Left lung (tissue), 10 donors: Measurements from ENCODE around the gene DOCK4. TPM values are rescaled to one million over a fixed set of nuclear protein-coding genes. Genes with fewer than 3 reads are reported as not detected.

Experiments
- ATAC-seq: fragments of 200-7000 bp; cut with Tn5 transposase; one replicate; pipeline ENCODE4 v1.9.1; 2020; ENCODE audit warnings: moderate library complexity
- DNase-seq, 4 donors: peaks; one replicate each; pipeline ENCODE4 v3.0.0-alpha.2; 2013 to 2020
- H3K27ac ChIP-seq, 2 donors: fragments of 200-600 bp; sonication (generic) in 1 of 2; one replicate each; pipeline versions ENCODE4 v1.5.0 to v1.8.0; 2020 to 2021
- H3K27me3 ChIP-seq, 2 donors: fragments of 200-600 bp; sonication (generic) in 1 of 2; one replicate each; pipeline versions ENCODE4 v1.5.0 to v1.8.0; 2020 to 2021
- H3K36me3 ChIP-seq, 2 donors: fragments of 200-600 bp; sonication (generic) in 1 of 2; one replicate each; pipeline versions ENCODE4 v1.5.0 to v1.8.0; 2020 to 2021
- H3K4me1 ChIP-seq, 2 donors: fragments of 200-600 bp; one replicate each; pipeline ENCODE4 v1.8.0; 2021
- H3K4me3 ChIP-seq, 2 donors: fragments of 200-600 bp; sonication (generic) in 1 of 2; one replicate each; pipeline versions ENCODE4 v1.5.0 to v1.8.0; 2020 to 2021; ENCODE audit warnings: mild to moderate bottlenecking in 1 of 2
- H3K9me3 ChIP-seq, 2 donors: fragments of 200-600 bp; sonication (generic) in 1 of 2; one replicate each; pipeline versions ENCODE4 v1.5.0 to v1.8.0; 2020 to 2021
- intact Hi-C, 2 donors: fragments of 100-400 bp; cut with DNase I; formaldehyde crosslinking; loops; one replicate each; pipeline versions ENCODE4 v1.11.2 to v1.14.2; 2022
- polyA plus RNA-seq, 6 donors: library from polyadenylated mRNA; unstranded; fragments of 120-200 nt; gene quantifications; one replicate each; pipeline ENCODE4 v1.2.1, GENCODE V29; 2013; ENCODE audit not compliant: insufficient read length in 6 of 6
- total RNA-seq, 2 donors: library from RNA; stranded (reverse); fragmentation: NEBNext Ultra II Directional; extraction: Animal tissue kit (Norgen Biotek cat#: 25700); gene quantifications; one replicate each; pipeline ENCODE4 v1.2.1, GENCODE V29; 2021
- TF ChIP-seq, protein P1 (sequence below), 2 donors: fragments of 200-600 bp; sonication (generic) in 1 of 2; IDR thresholded peaks; one replicate each; pipeline versions ENCODE4 v1.5.0 to v1.8.0; 2021; ENCODE audit warnings: antibody characterized with exemption in 2 of 2
- donor health status: DM: no; HTN: yes; CAD: no.
- donor health status: DM: no; HTN: no; CAD: no.

Gene DOCK4
- total and polyA plus RNA-seq, 8 donors, result 38.9 to 64.3 (median 52.5) TPM

DNA sequence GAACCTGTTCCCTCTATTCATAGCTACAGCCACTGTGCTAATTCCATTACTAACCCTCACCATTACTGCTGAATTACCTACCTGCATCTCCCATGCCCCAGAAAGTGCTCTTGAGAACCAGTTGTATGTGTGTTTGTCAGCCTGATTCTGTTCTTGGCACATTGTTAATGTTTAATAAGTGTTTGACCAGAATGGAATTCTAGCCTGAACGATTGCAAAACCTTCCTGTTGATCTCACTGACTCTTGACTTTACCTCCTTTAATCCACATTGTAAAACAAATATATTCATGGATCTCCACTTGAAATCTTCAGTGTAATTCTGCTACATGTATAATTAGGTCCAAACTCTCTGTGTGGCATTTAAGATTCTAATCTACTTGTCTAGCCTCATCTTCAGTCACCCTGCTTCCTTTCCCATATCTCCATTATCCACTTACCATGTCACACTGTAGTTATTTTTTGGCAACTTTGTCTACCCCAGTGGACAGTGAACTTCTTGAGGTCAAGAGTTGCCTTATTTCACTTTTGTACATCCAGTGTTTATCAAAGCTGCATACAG is 5.2 kb upstream of the DOCK4 start:
- intact Hi-C loops, result no loop called here
- no peaks in the 10 kb centered on the region for H3K27me3 ChIP-seq
- peak overlapping the region; percentile 16 to 18 for H3K27ac ChIP-seq
- ATAC-seq (peak; percentile 47), DNase-seq (peak in 1 of 4 donors; percentile 64)
- peaks cover 10 to 38% of the 10 kb centered on the region in 2 donors for H3K4me1 ChIP-seq
- H3K4me3 ChIP-seq, result no peak overlapping the region
- no peaks in the 10 kb centered on the region for H3K9me3 ChIP-seq
- H3K36me3 ChIP-seq, result no peaks in the 10 kb centered on the region
- TF ChIP-seq, protein P1, sequence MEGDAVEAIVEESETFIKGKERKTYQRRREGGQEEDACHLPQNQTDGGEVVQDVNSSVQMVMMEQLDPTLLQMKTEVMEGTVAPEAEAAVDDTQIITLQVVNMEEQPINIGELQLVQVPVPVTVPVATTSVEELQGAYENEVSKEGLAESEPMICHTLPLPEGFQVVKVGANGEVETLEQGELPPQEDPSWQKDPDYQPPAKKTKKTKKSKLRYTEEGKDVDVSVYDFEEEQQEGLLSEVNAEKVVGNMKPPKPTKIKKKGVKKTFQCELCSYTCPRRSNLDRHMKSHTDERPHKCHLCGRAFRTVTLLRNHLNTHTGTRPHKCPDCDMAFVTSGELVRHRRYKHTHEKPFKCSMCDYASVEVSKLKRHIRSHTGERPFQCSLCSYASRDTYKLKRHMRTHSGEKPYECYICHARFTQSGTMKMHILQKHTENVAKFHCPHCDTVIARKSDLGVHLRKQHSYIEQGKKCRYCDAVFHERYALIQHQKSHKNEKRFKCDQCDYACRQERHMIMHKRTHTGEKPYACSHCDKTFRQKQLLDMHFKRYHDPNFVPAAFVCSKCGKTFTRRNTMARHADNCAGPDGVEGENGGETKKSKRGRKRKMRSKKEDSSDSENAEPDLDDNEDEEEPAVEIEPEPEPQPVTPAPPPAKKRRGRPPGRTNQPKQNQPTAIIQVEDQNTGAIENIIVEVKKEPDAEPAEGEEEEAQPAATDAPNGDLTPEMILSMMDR (IDR thresholded peaks at IDR 0.05), result no peak

DNA sequence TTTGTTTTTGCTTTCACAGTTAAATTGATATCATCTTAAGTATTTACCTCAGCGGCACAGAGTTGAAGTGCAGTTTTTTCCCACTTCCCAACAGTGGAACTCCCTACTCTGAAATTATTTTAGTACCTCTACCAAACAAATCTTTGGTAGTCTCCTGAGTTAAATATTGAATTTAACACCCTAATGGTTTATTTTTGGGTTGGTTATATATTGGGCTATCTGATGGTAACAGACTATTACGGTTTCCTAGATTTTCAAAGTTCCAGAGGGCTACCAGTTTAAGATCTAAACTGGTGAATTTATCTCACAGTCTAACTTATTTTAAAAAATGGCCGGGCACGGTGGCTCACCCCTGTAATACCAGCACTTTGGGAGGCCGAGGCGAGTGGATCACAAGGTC is 1.6 kb upstream of the DOCK4 start:
- ATAC-seq (no peak), DNase-seq (no peak)
- H3K36me3 ChIP-seq, result no peaks in the 10 kb centered on the region
- peaks cover 0 to 7% of the 10 kb centered on the region in 2 donors for H3K27me3 ChIP-seq
- H3K9me3 ChIP-seq, result no peaks in the 10 kb centered on the region
- H3K4me1 ChIP-seq, result peaks cover 10 to 55% of the 10 kb centered on the region in 2 donors
- peak overlapping the region in 1 of 2 donors; percentile 73 for H3K27ac ChIP-seq
- peak overlapping the region; percentile 88 to 93 for H3K4me3 ChIP-seq
- TF ChIP-seq, protein P1 (IDR thresholded peaks at IDR 0.05), result no peak
- intact Hi-C loops, result no loop called here

DNA sequence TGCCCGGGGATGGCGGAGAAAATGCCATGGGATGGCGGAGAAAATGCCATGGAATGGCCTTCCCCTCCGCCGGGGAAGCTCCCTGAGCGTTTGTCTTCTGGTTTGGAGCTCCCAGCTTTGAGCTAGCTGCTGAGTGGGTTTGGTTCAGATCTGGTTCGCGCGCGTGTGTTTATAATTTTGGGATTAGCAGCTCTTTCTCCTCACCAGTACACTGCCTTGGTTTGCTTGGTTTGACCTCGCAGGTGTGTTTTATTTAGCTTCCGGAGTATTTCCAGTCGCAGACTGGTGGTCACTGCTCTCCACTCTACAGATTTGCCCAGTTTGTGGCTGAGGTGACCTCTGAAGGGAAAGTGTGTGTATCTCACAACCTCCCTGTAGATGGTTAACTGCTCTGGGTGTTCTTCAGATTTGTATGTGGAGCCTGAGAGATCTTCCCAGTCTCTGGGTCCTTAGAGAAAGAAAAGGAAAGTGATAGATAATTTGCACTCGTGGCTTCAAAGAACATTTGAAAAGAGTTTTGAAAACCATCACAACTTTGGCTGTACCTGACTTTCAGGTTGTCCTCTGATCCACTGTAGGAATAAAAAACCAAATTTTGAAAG is 893 bp upstream of the DOCK4 start:
- peak; percentile 0 for ATAC-seq
- no peak for DNase-seq
- Histone ChIP-seq H3K27me3 (peaks cover 0 to 7% of the 10 kb centered on the region in 2 donors), H3K4me3 (peak overlapping the region; percentile 88 to 93), H3K27ac (peak overlapping the region; percentile 73 to 92), H3K9me3 (no peaks in the 10 kb centered on the region), H3K4me1 (peaks cover 10 to 56% of the 10 kb centered on the region in 2 donors), H3K36me3 (no peaks in the 10 kb centered on the region)
- intact Hi-C loops, result no loop called here
- TF ChIP-seq, protein P1 (IDR thresholded peaks at IDR 0.05), result no peak

DNA sequence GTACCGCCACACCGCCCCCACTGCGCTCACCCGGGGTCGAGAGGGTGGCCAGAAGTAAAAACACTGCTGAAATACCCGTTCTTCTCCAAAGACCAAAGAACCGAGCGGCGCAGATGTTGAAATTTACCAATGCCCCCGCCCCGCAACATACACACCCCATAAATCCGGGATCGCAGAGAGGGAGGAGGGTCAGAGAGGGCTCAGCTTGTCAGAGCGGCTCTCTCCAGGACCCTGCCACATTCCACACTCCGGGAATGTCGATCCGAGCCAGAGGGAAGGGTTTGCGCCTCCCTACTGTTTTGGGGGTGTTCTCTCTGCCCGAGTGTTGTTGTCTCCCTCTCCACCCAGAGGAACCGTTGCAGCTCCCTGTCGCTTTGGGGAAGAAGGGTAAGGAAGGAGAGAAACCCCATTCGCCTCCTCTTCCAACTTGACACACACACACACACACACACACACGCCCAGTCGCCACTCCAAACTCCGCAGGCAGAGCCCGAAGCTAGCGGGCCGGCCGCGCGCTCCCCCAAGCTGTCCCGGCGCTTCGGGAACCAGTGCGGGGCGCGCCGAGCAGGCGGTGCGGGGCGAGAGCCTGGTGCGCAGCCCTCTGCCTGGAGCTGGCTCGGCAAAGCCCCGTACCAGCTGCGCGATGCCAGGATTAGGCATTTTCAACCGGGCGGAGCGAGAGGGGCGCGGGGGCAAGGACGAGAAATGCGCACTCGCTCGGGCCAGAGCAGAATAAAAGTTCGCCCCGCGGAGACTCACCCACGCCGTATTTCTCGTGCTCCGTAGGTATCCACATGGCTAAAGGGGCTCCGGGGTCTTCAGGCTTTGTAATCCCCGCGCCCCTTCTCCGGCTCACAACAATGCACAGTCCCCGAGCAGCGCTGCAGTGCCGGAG is 609 bp downstream of the DOCK4 start:
- TF ChIP-seq, protein P1 (IDR thresholded peaks at IDR 0.05), result no peak
- intact Hi-C loops, result no loop called here

More for the DNA sequence above, 609 bp downstream of the DOCK4 start:
- peaks cover 0 to 7% of the 10 kb centered on the region in 2 donors for H3K27me3 ChIP-seq
- H3K27ac ChIP-seq, result peak overlapping the region; percentile 92
- DNase-seq (peak; percentile 76 to 91 (median 80)), ATAC-seq (peak; percentile 60)
- H3K4me3 ChIP-seq, result peak overlapping the region; percentile 88 to 93
- H3K36me3 ChIP-seq, result no peaks in the 10 kb centered on the region
- H3K9me3 ChIP-seq, result no peaks in the 10 kb centered on the region
- H3K4me1 ChIP-seq, result peaks cover 0 to 51% of the 10 kb centered on the region in 2 donors
